Activated naive CD4-positive, alpha-beta T cell treated with anti-CD3 and anti-CD28 coated beads, Interleukin-2, amount 50 U/mL, for 72 hours (primary cell): ENCODE results near the gene AMBP. TPM values are rescaled to one million over a fixed set of nuclear protein-coding genes. Genes with fewer than 3 reads are reported as not detected.

ENCODE experiments used
- ATAC-seq, 2 donors: fragments of 150-1000 bp; cut with Tn5 transposase; 2 replicates each; pipeline ENCODE4 v1.10.0; 2021; ENCODE audit warnings: mild to moderate bottlenecking in 2 of 2, moderate library complexity in 2 of 2
- DNase-seq, 2 donors: peaks; one replicate each; pipeline ENCODE4 v3.0.0; 2021 to 2022; ENCODE audit warnings: low spot score in 2 of 2
- H3K27ac Mint-ChIP-seq, 2 donors: one replicate each; pipeline ENCODE4 v1.8.0; 2022; ENCODE audit warnings: mild to moderate bottlenecking in 2 of 2, mixed read lengths in 2 of 2
- H3K36me3 Mint-ChIP-seq, 2 donors: one replicate each; pipeline ENCODE4 v1.8.0; 2022; ENCODE audit warnings: mixed read lengths in 2 of 2
- H3K9me3 Mint-ChIP-seq, 2 donors: one replicate each; pipeline ENCODE4 v1.8.0; 2022; ENCODE audit warnings: mixed read lengths in 2 of 2
- total RNA-seq, 2 donors: library from RNA; stranded (reverse); gene quantifications; one replicate each; pipeline ENCODE4 v1.2.3, GENCODE V29; 2022

AMBP gene
- total RNA-seq, 2 donors from 2014 or later: not detected

DNA sequence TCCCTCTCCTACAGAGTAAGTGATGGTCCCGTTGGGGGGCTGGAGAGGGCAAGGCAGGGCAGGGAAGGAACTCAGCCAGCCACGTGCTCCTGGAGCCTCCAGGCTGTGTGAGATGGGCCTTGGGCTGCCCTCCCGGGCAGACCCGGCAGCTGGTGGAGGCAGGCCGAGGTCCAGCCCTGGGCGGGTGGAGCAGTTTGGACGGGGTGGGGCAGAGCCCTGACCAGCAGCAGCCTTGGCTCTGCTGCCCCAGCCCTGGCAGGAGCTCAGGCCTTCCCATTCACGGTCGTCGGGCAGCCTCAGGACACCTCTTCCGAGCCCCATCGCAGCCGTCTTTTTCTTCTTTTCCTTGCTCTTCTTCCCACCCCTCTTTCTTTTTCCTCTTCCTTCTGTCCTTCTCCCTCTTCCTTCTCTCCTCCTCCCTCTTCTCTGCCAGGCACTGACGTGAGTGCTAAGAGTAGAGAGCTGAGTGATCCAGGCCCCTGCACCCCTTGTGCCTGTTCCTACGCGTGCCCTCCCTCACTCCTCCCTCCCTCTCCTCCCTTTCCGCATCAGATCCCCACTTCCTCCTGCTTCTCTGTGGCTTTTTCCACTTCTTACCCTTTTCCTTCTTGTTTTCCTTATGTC lies 42.8 kb downstream of the AMBP start:
- no peaks in the 10 kb centered on the region for H3K9me3 Mint-ChIP-seq
- no peak for ATAC-seq
- DNase-seq: no peak
- no peaks in the 10 kb centered on the region for H3K36me3 Mint-ChIP-seq
- no peak overlapping the region for H3K27ac Mint-ChIP-seq

- Mint-ChIP-seq H3K36me3 (no peaks in the 10 kb centered on the region), H3K27ac (no peak overlapping the region), H3K9me3 (no peaks in the 10 kb centered on the region)
- DNase-seq (no peak), ATAC-seq (no peak)
These were observed 43.4 kb downstream of the AMBP start for GRCh38 chr9:114034661-114035062.

GRCh38 chr9:114034196-114034595 lies 43.9 kb downstream of the AMBP start:
- no peaks in the 10 kb centered on the region for H3K36me3 Mint-ChIP-seq
- no peak for ATAC-seq
- no peaks in the 10 kb centered on the region for H3K9me3 Mint-ChIP-seq
- no peak overlapping the region for H3K27ac Mint-ChIP-seq
- DNase-seq: no peak

- no peak for ATAC-seq
- no peaks in the 10 kb centered on the region for H3K9me3 Mint-ChIP-seq
- no peak overlapping the region for H3K27ac Mint-ChIP-seq
- no peaks in the 10 kb centered on the region for H3K36me3 Mint-ChIP-seq
- no peak for DNase-seq
These were observed 44.5 kb downstream of the AMBP start for GRCh38 chr9:114033397-114034103.

- H3K9me3 Mint-ChIP-seq: no peaks in the 10 kb centered on the region
- DNase-seq (no peak), ATAC-seq (no peak)
- no peak overlapping the region for H3K27ac Mint-ChIP-seq
- no peaks in the 10 kb centered on the region for H3K36me3 Mint-ChIP-seq
These were observed 45.9 kb downstream of the AMBP start for GRCh38 chr9:114031948-114032840.

- H3K36me3 Mint-ChIP-seq: no peaks in the 10 kb centered on the region
- DNase-seq: no peak
- no peak overlapping the region for H3K27ac Mint-ChIP-seq
- no peak for ATAC-seq
- no peaks in the 10 kb centered on the region for H3K9me3 Mint-ChIP-seq
These were observed 47.0 kb downstream of the AMBP start for GRCh38 chr9:114031037-114031630.

DNA sequence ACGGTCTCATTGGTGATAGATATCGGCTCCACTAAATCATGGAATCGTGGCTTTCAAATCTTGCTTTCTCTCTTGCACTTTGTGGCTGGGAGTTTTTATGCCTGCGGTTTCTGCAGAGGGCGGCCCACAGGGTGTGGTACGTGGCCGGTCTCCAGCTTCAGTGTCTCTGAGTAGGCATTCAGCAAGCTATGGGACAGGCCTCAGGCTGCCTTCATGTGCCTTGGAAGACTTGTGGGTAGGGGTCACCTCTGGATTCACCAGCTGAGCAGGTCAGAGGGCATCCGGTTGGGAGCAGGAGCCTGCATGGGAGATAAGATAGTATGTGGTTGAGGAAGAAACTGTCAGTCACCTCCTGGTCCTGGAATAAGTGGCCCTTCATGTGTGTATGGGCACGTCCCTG lies 47.7 kb downstream of the AMBP start:
- DNase-seq: no peak
- H3K27ac Mint-ChIP-seq: no peak overlapping the region
- H3K9me3 Mint-ChIP-seq: peaks cover 0 to under 1% of the 10 kb centered on the region in 2 donors
- ATAC-seq: no peak
- H3K36me3 Mint-ChIP-seq: peaks cover under 1% of the 10 kb centered on the region in 2 donors

DNA sequence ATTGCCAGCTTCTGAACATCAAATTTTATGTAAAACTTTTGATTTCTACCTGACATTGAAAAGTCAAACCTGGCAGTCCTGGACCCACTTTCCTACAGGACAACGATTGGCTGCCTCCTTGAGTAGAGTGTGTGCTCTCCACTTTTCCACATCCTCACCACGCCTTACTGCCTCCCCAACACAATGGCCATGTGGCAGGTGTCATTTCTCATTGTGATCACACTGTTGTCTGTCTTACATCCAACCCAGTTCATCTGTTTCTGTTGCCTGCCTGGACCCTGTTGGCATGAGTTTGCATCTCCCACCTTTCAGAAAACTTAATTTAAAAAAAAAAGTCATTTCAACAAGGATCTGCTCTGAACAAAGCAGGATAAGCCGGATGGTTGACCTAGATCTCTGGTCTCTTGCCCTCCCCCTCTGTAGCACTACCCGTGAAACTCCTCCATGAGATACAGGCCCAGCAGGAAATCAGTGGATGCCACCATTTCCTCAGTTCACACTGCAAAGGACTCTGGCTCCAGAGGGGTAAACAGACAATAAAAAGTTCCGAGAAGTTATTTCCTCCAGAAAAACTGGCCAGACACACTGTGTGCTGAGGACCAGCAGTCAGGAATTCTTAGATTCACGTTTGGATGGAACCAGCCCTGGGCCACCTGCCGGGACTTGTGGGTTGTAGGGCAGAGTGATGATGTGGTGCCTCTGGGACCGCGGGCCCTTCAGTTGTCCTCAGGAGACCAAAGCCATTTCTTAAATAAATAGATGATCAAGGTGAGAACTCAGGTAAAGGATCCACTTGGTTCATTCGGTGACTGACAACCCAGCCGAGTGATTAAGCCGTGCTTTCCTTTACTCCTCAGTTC lies 48.6 kb downstream of the AMBP start:
- Mint-ChIP-seq H3K9me3 (peaks cover 4 to 6% of the 10 kb centered on the region in 2 donors), H3K36me3 (peaks cover 6 to 7% of the 10 kb centered on the region in 2 donors), H3K27ac (peak overlapping the region; percentile 38 to 61)
- DNase-seq (no peak), ATAC-seq (no peak)

GRCh38 chr9:114028646-114029045 lies 49.5 kb downstream of the AMBP start:
- H3K27ac Mint-ChIP-seq: no peak overlapping the region
- H3K9me3 Mint-ChIP-seq: peaks cover 9 to 13% of the 10 kb centered on the region in 2 donors
- no peak for ATAC-seq
- no peak for DNase-seq
- H3K36me3 Mint-ChIP-seq: peaks cover 12% of the 10 kb centered on the region in 2 donors

DNA sequence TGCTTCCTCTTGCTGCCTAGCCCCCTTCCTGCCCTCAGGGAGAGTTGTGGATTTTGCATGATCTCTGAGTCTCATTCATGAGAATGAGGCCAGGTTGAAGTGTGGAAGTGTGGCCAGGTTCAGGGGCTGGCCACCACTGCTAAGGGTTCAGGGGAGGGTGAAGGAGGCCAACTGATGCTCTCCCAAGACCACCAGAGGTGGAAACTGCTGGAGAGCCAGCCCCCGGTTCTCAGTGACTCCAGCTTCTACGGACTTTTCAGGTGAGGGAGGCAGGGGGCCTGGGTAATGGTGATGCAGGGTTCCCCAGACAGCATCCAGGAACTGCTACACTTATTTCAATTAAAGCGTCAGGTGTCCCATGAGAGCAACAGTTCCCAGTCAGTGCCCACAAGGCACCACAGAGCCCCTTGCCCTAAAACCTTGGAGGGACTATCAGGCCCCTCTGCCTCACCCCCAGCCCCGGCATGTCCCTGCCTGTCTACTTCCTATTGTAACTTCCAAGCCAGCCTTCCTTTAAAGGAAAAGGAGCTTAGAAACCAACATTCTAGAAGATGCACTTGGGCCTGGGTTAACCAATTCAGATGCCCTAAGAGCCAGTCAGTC lies 50.1 kb downstream of the AMBP start:
- Mint-ChIP-seq H3K27ac (peak overlapping the region in 1 of 2 donors; percentile 30), H3K36me3 (peaks cover 12% of the 10 kb centered on the region in 2 donors), H3K9me3 (peaks cover 9 to 13% of the 10 kb centered on the region in 2 donors)
- no peak for DNase-seq
- ATAC-seq: no peak

DNA sequence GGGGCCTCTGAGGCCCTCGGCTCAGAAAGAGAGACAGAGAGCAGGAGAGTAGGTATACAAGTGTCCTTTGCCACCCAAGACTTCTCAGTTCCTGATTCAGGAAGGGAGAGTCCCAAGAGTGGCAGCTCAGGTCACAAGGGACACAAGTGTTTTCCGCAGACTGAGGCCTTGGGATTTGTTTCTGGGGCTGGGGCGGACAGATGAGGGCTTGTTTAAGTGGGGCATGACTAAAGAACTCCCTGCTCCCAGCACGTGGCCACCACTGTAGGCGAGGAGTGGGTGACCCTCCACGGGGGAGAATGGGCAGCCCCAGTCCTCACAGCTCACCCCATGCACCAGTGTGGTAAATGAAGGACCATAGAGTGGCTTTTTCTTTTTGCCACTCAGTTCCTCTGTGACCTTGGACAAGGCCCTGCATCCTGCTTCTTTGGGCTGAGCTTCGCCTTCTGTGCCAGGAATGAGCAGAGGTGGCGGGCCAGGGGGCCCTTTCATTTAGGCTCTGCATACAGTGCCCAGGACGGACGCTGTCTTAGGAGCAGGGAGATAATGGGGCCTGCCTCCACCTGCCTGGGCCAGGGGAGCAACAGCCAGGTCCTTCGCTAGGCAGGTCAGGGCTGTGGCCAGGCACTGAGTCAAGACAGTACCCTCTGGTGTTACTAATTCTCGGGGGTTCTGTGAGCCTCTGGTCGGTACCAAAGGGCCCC lies 50.8 kb downstream of the AMBP start:
- ATAC-seq: no peak
- no peak for DNase-seq
- Mint-ChIP-seq H3K27ac (peak overlapping the region in 1 of 2 donors; percentile 30), H3K36me3 (peaks cover 12% of the 10 kb centered on the region in 2 donors), H3K9me3 (peaks cover 9 to 13% of the 10 kb centered on the region in 2 donors)

GRCh38 chr9:114026335-114026734 lies 51.8 kb downstream of the AMBP start:
- peaks cover 12% of the 10 kb centered on the region in 2 donors for H3K36me3 Mint-ChIP-seq
- DNase-seq: no peak
- H3K9me3 Mint-ChIP-seq: peaks cover 9 to 13% of the 10 kb centered on the region in 2 donors
- ATAC-seq: no peak
- H3K27ac Mint-ChIP-seq: no peak overlapping the region

DNA sequence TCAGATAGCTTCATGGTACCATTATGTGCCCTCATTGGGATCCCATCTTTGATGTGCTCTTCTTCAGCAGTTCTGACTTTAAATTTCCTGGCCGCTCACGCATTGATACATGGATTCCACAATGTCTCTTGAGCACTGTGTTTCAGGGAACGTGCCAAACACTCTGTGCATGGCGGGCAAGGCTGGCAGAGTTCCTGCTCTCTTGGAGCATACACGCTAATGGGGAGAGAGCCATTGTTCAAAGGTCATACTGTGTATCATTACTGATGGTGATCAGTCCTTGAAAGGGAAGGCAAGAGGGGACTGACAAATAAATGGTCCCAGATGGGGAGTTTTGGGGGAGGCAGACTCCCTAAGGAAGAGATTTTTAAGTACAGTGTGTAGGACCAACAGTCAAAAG lies 52.3 kb downstream of the AMBP start:
- peaks cover 9 to 13% of the 10 kb centered on the region in 2 donors for H3K9me3 Mint-ChIP-seq
- H3K36me3 Mint-ChIP-seq: peaks cover 12% of the 10 kb centered on the region in 2 donors
- DNase-seq (no peak), ATAC-seq (no peak)
- no peak overlapping the region for H3K27ac Mint-ChIP-seq

DNA sequence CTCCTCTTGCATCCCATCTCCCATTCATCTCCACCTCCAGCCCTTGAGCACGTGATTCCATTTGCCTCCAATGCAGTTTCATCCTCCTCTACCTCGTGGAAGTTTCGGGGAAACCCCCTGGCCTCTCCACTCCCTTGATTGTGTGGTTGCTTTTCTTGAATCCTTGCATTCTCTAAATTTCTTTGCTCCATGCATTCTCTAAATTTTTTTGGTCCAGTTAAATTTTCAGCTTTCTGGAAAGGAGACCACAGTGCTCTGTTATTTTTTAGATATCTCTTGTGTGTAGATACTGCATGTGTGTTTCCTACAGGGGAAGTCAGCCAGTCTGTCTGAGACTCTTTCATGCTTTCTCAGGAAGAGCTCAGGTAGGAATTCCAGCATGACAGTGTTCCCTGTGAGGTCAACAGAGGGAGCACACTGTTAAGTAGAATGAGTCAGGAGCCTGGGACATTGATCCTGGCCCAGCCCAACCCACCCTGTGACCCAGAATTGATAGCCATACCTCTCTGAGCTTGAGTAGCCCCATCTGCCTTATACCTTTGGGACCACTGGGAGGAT lies 52.8 kb downstream of the AMBP start:
- ATAC-seq: no peak
- peaks cover 9 to 13% of the 10 kb centered on the region in 2 donors for H3K9me3 Mint-ChIP-seq
- peaks cover 12% of the 10 kb centered on the region in 2 donors for H3K36me3 Mint-ChIP-seq
- no peak for DNase-seq
- H3K27ac Mint-ChIP-seq: peak overlapping the region in 1 of 2 donors; percentile 12

- H3K36me3 Mint-ChIP-seq: peaks cover 12% of the 10 kb centered on the region in 2 donors
- no peak overlapping the region for H3K27ac Mint-ChIP-seq
- DNase-seq (no peak), ATAC-seq (no peak)
- H3K9me3 Mint-ChIP-seq: peaks cover 9 to 13% of the 10 kb centered on the region in 2 donors
These were observed 54.1 kb downstream of the AMBP start for GRCh38 chr9:114023961-114024360.
